ENCODE data around the gene LRRC41.
"Not testable (repeated sequence)": the region's sequence is repeated elsewhere in the genome, so short reads cannot be mapped to it uniquely, and the experiment has no call there.

The LRRC41 gene

GRCh38 chr1:46319960-46320914 is 16.8 kb upstream of the LRRC41 start:
- not testable (repeated sequence) for H2BK15ac ChIP-seq (replicated peaks; ENCODE audit: low read depth); H3K18ac ChIP-seq (ENCODE audit: low read length); H2BK120ac ChIP-seq (ENCODE audit: low read depth, low read length); H2AK5ac ChIP-seq (ENCODE audit: low read length); H3K36me3 ChIP-seq (ENCODE audit: control insufficient read depth, insufficient read depth, low read length); H3K9ac ChIP-seq (ENCODE audit: low read length); H4K8ac ChIP-seq (ENCODE audit: low read depth, low read length); H3K27me3 ChIP-seq (ENCODE audit: insufficient read depth, low read length, poor library complexity); H3K4ac ChIP-seq (ENCODE audit: low read depth, low read length); H3K4me1 ChIP-seq (ENCODE audit: control insufficient read depth, low read depth, low read length); H3K27ac ChIP-seq (ENCODE audit: low read depth, low read length); H3K56ac ChIP-seq (ENCODE audit: low read length); H3K79me2 ChIP-seq (ENCODE audit: control insufficient read depth, insufficient read depth, low read length); H2BK5ac ChIP-seq (ENCODE audit: low read length); H3K79me1 ChIP-seq (ENCODE audit: low read length); H3K4me2 ChIP-seq (ENCODE audit: low read length); H3K4me3 ChIP-seq (ENCODE audit: low read length); H4K5ac ChIP-seq (ENCODE audit: low read length); H3K23ac ChIP-seq (ENCODE audit: low read length)
- no CpG with 5 or more reads among the region's 13 CpGs for WGBS (ENCODE audit: extremely low coverage, insufficient coverage, low lambda C conversion rate)
- DNase-seq, result peak; percentile 42

GRCh38 chr1:46319301-46319700 is 15.9 kb upstream of the LRRC41 start:
- H3K27ac ChIP-seq (ENCODE audit: low read depth, low read length); H2BK120ac ChIP-seq (ENCODE audit: low read depth, low read length); H3K9ac ChIP-seq (ENCODE audit: low read length); H2AK5ac ChIP-seq (ENCODE audit: low read length); H2BK15ac ChIP-seq (replicated peaks; ENCODE audit: low read depth); H3K4me1 ChIP-seq (ENCODE audit: control insufficient read depth, low read depth, low read length); H3K27me3 ChIP-seq (ENCODE audit: insufficient read depth, low read length, poor library complexity); H3K4me3 ChIP-seq (ENCODE audit: low read length); H3K79me1 ChIP-seq (ENCODE audit: low read length); H3K56ac ChIP-seq (ENCODE audit: low read length); H3K79me2 ChIP-seq (ENCODE audit: control insufficient read depth, insufficient read depth, low read length); H3K4ac ChIP-seq (ENCODE audit: low read depth, low read length); DNase-seq; H4K8ac ChIP-seq (ENCODE audit: low read depth, low read length); H3K18ac ChIP-seq (ENCODE audit: low read length); H3K36me3 ChIP-seq (ENCODE audit: control insufficient read depth, insufficient read depth, low read length); H4K5ac ChIP-seq (ENCODE audit: low read length); H3K23ac ChIP-seq (ENCODE audit: low read length); H2BK5ac ChIP-seq (ENCODE audit: low read length); H3K4me2 ChIP-seq (ENCODE audit: low read length): not testable (repeated sequence)
- no CpG with 5 or more reads among the region's 6 CpGs for WGBS (ENCODE audit: extremely low coverage, insufficient coverage, low lambda C conversion rate)

GRCh38 chr1:46317323-46317722 is 13.9 kb upstream of the LRRC41 start:
- Histone ChIP-seq H2BK5ac (ENCODE audit: low read length) (no peak overlapping the region), H3K4me3 (ENCODE audit: low read length) (no peak overlapping the region), H3K79me1 (ENCODE audit: low read length) (no peaks in the 10 kb centered on the region), H3K9ac (ENCODE audit: low read length) (no peak overlapping the region), H3K27ac (ENCODE audit: low read depth, low read length) (no peak overlapping the region), H3K4ac (ENCODE audit: low read depth, low read length) (no peak overlapping the region), H3K27me3 (ENCODE audit: insufficient read depth, low read length, poor library complexity) (no peaks in the 10 kb centered on the region), H3K4me2 (ENCODE audit: low read length) (no peak overlapping the region), H4K5ac (ENCODE audit: low read length) (no peak overlapping the region), H3K36me3 (ENCODE audit: control insufficient read depth, insufficient read depth, low read length) (peaks cover 3% of the 10 kb centered on the region), H2BK120ac (ENCODE audit: low read depth, low read length) (no peak overlapping the region), H3K4me1 (ENCODE audit: control insufficient read depth, low read depth, low read length) (no peaks in the 10 kb centered on the region), H3K79me2 (ENCODE audit: control insufficient read depth, insufficient read depth, low read length) (no peaks in the 10 kb centered on the region), H3K56ac (ENCODE audit: low read length) (no peak overlapping the region), H2AK5ac (ENCODE audit: low read length) (no peak overlapping the region), H4K8ac (ENCODE audit: low read depth, low read length) (no peak overlapping the region), H2BK15ac (replicated peaks; ENCODE audit: low read depth) (no peak overlapping the region), H3K18ac (ENCODE audit: low read length) (no peak overlapping the region), H3K23ac (ENCODE audit: low read length) (no peak overlapping the region)
- no CpG with 5 or more reads among the region's 1 CpG for WGBS (ENCODE audit: extremely low coverage, insufficient coverage, low lambda C conversion rate)
- no peak for DNase-seq

DNA sequence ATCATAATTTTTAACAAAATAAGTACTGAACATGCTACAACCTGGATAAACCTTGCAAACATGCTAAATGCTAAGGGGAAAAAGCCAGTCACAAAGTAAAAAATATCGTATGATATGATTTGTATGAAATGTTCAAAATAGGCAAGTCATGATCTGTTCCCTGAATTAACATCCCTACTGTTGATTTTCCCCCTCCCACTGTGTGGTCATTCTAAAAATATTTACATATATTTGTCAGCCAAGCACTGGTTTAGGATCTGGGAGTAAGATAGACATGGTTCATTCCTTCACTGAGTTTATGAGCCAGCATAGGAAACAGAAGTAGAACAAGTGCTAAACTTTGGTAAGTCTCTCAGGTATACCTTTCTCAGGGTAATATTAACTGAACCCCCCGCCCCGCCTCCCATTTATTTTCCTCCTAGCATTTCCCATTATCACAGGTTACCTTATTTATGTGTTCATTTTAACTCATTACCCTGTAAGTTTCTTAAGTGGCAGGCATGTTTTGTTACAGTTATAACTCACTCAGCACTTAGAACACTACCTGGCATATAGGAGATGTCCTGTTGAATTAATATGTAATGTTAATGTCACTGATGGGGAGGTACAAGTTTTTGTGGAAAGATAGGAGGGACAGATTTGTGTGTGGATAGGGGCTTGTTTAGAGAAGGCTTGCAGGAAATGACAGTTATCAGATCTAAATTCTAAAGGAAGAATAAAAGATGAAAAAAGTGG is 12.4 kb upstream of the LRRC41 start:
- Histone ChIP-seq H3K56ac (ENCODE audit: low read length) (no peak overlapping the region), H2AK5ac (ENCODE audit: low read length) (no peak overlapping the region), H2BK120ac (ENCODE audit: low read depth, low read length) (no peak overlapping the region), H3K23ac (ENCODE audit: low read length) (no peak overlapping the region), H3K4me3 (ENCODE audit: low read length) (no peak overlapping the region), H3K79me2 (ENCODE audit: control insufficient read depth, insufficient read depth, low read length) (no peaks in the 10 kb centered on the region), H3K27me3 (ENCODE audit: insufficient read depth, low read length, poor library complexity) (no peaks in the 10 kb centered on the region), H4K8ac (ENCODE audit: low read depth, low read length) (no peak overlapping the region), H4K5ac (ENCODE audit: low read length) (no peak overlapping the region), H3K36me3 (ENCODE audit: control insufficient read depth, insufficient read depth, low read length) (peaks cover 4% of the 10 kb centered on the region), H3K18ac (ENCODE audit: low read length) (no peak overlapping the region), H3K4me2 (ENCODE audit: low read length) (no peak overlapping the region), H3K4me1 (ENCODE audit: control insufficient read depth, low read depth, low read length) (no peaks in the 10 kb centered on the region), H3K9ac (ENCODE audit: low read length) (no peak overlapping the region), H3K27ac (ENCODE audit: low read depth, low read length) (no peak overlapping the region), H2BK5ac (ENCODE audit: low read length) (no peak overlapping the region), H3K79me1 (ENCODE audit: low read length) (no peaks in the 10 kb centered on the region), H3K4ac (ENCODE audit: low read depth, low read length) (no peak overlapping the region), H2BK15ac (replicated peaks; ENCODE audit: low read depth) (no peak overlapping the region)
- no peak for DNase-seq
- WGBS (ENCODE audit: extremely low coverage, insufficient coverage, low lambda C conversion rate), result no CpG with 5 or more reads among the region's 3 CpGs

DNA sequence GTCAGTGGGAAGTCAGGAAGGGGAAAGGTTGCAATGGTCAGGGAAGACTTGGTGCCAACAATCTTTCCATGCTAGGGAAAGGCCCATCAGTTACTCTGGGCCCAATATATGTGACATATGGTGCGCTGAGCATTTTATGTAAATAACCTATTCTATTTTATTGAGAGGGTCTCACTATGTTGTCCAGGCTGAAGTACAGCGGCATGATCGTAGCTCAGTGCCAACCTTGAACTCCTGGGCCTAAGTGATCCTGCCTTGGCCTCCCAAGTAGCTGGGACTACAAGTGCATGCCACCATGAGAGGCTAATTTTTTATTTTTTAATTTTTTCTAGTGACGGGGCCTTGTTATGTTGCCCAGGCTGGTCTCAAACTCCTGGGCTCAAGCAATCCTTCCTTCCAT is 6.9 kb upstream of the LRRC41 start:
- Histone ChIP-seq H3K9ac (ENCODE audit: low read length) (no peak overlapping the region), H3K18ac (ENCODE audit: low read length) (no peak overlapping the region), H4K8ac (ENCODE audit: low read depth, low read length) (no peak overlapping the region), H3K56ac (ENCODE audit: low read length) (no peak overlapping the region), H2BK15ac (replicated peaks; ENCODE audit: low read depth) (no peak overlapping the region), H3K4me1 (ENCODE audit: control insufficient read depth, low read depth, low read length) (no peaks in the 10 kb centered on the region), H3K27ac (ENCODE audit: low read depth, low read length) (no peak overlapping the region), H3K4ac (ENCODE audit: low read depth, low read length) (no peak overlapping the region), H2AK5ac (ENCODE audit: low read length) (no peak overlapping the region), H3K4me3 (ENCODE audit: low read length) (no peak overlapping the region), H3K4me2 (ENCODE audit: low read length) (no peak overlapping the region), H2BK120ac (ENCODE audit: low read depth, low read length) (no peak overlapping the region), H3K79me2 (ENCODE audit: control insufficient read depth, insufficient read depth, low read length) (peaks cover 38% of the 10 kb centered on the region), H3K79me1 (ENCODE audit: low read length) (peaks cover 12% of the 10 kb centered on the region), H3K27me3 (ENCODE audit: insufficient read depth, low read length, poor library complexity) (no peaks in the 10 kb centered on the region), H3K36me3 (ENCODE audit: control insufficient read depth, insufficient read depth, low read length) (peaks cover 10% of the 10 kb centered on the region), H3K23ac (ENCODE audit: low read length) (no peak overlapping the region), H4K5ac (ENCODE audit: low read length) (no peak overlapping the region), H2BK5ac (ENCODE audit: low read length) (no peak overlapping the region)
- DNase-seq, result no peak
- no CpG with 5 or more reads among the region's 4 CpGs for WGBS (ENCODE audit: extremely low coverage, insufficient coverage, low lambda C conversion rate)
